K562 (cell line): ENCODE measurements around the gene KCND3. TPM values are rescaled to one million over a fixed set of nuclear protein-coding genes. Genes with fewer than 3 reads are reported as not detected.

Experiments
- ATAC-seq: fragments of 200-7000 bp; cut with Tn5 transposase; 3 replicates; pipeline ENCODE4 v1.9.1; 2020; ENCODE audit warnings: moderate library complexity
- BruUV-seq: library from RNA; stranded (reverse); fragments of 400-500 nt; replicated peaks from 2 replicates; lab custom pipeline; 2021; lab: Mats Ljungman, UMichigan
- CTCF ChIA-PET: fragments of 300-600 bp; formaldehyde crosslinking; extraction: SDS; loops from one replicate; lab custom pipeline; 2021; ENCODE audit warnings: low intra/inter-chr PET ratio; lab: Yijun Ruan, JAX
- POLR2A ChIA-PET: fragments of 300-600, 350-650 bp; sonication (Branson Sonifier 250); formaldehyde crosslinking; extraction: SDS; loops from one replicate; lab custom pipeline; 2021; ENCODE audit warnings: antibody characterized with exemption, inconsistent platforms; lab: Yijun Ruan, JAX
- DNase-seq, 4 experiments: peaks; one replicate each; pipeline versions ENCODE4 v3.0.0 to v3.0.0-alpha.2; 2011 to 2018; ENCODE audit warnings: low spot score in 3 of 4, mixed read lengths in 3 of 4; ENCODE audit errors: extremely low read depth in 1 of 4
- FAIRE-seq: peaks from 2 replicates; lab custom pipeline; 2011; peaks lifted over from hg19 to GRCh38; lab: Jason Lieb, UNC
- H2AFZ ChIP-seq: 2 replicates; pipeline ENCODE4 v1.6.0; 2011; ENCODE audit warnings: low read depth, low read length, control low read depth, inconsistent platforms
- H3K27ac ChIP-seq: fragments of 200-600 bp; 3 replicates; pipeline ENCODE4 v1.8.0; 2011; ENCODE audit warnings: low read depth, mild to moderate bottlenecking, control low read depth, inconsistent platforms, low read length, moderate library complexity, mixed read lengths; ENCODE audit errors: extremely low read depth
- H3K27me3 ChIP-seq, 2 experiments: fragments of 300-600 bp in 1 of 2; 2 replicates in 1 of 2; 3 replicates in 1 of 2; pipeline versions ENCODE4 v1.6.0 to v1.8.0; 2011; ENCODE audit warnings: inconsistent platforms in 2 of 2, low read length in 2 of 2, mild to moderate bottlenecking in 1 of 2, mixed read lengths in 1 of 2, moderate library complexity in 1 of 2; ENCODE audit not compliant: control insufficient read depth in 2 of 2, insufficient read depth in 2 of 2
- H3K36me3 ChIP-seq: fragments of 300-600 bp; 3 replicates; pipeline ENCODE4 v1.8.0; 2011; ENCODE audit warnings: mild to moderate bottlenecking, low read length, inconsistent platforms; ENCODE audit not compliant: control insufficient read depth, insufficient read depth
- H3K4me1 ChIP-seq, 2 experiments: fragments of 200-600 bp in 1 of 2; replicated peaks in 1 of 2; 2 replicates in 1 of 2; 3 replicates in 1 of 2; pipeline versions ENCODE4 v1.5.1 to v1.8.0; 2011; ENCODE audit warnings: inconsistent platforms in 2 of 2, low read length in 2 of 2, mild to moderate bottlenecking in 1 of 2, mixed read lengths in 1 of 2, moderate library complexity in 1 of 2; ENCODE audit not compliant: control insufficient read depth in 2 of 2, insufficient read depth in 2 of 2
- H3K4me2 ChIP-seq: 2 replicates; pipeline ENCODE4 v1.6.1; 2011; ENCODE audit warnings: low read length, control low read depth, inconsistent platforms, mixed read lengths; ENCODE audit not compliant: insufficient read depth
- H3K4me3 ChIP-seq: fragments of 200-600 bp; sonication (generic), shearing (Covaris generic); 2 replicates; pipeline ENCODE4 v1.5.1; 2016; ENCODE audit warnings: control low read depth, inconsistent platforms
- H3K79me2 ChIP-seq: fragments of 200-600 bp; 3 replicates; pipeline ENCODE4 v1.8.0; 2011; ENCODE audit warnings: low read length, inconsistent platforms; ENCODE audit not compliant: control insufficient read depth, insufficient read depth
- H3K9ac ChIP-seq, 2 experiments: 2 replicates each; pipeline versions ENCODE4 v1.6.0 to v1.6.1; 2011; ENCODE audit warnings: low read depth in 2 of 2, low read length in 2 of 2, control low read depth in 1 of 2, inconsistent platforms in 1 of 2, mild to moderate bottlenecking in 1 of 2, mixed read lengths in 1 of 2; ENCODE audit not compliant: insufficient read depth in 1 of 2
- H3K9me1 ChIP-seq: one replicate; pipeline ENCODE4 v1.6.0; 2011; ENCODE audit warnings: inconsistent platforms, mild to moderate bottlenecking, low read length, moderate library complexity; ENCODE audit not compliant: control insufficient read depth, insufficient read depth
- H3K9me3 ChIP-seq: replicated peaks from 2 replicates; pipeline ENCODE4 v1.5.1; 2011; ENCODE audit warnings: low read depth, low read length, inconsistent platforms; ENCODE audit not compliant: control insufficient read depth, insufficient read depth
- H4K20me1 ChIP-seq: replicated peaks from 2 replicates; pipeline ENCODE4 v1.6.1; 2011; ENCODE audit warnings: low read length, inconsistent platforms, mixed read lengths; ENCODE audit not compliant: control insufficient read depth, insufficient read depth
- CUX1 ChIP-seq: fragments of 200-800 bp; sonication (Bioruptor generic); IDR thresholded peaks from 2 replicates; pipeline ENCODE4 v1.6.1; 2016; ENCODE audit warnings: missing genetic modification characterization, missing compliant biosample characterization
- JUND ChIP-seq, 2 experiments: IDR thresholded peaks; 2 replicates in 1 of 2; 3 replicates in 1 of 2; pipeline ENCODE4 v1.6.1; 2011; ENCODE audit warnings: borderline replicate concordance in 2 of 2, low read depth in 2 of 2, low read length in 2 of 2, improper control_type of control experiment in 1 of 2, missing biosample characterization in 1 of 2, missing genetic modification characterization in 1 of 2, missing genetic modification reagents in 1 of 2
- ZBTB11 ChIP-seq, 3 experiments: fragments of 200-800 bp in 1 of 3; fragments of 250-450 bp in 1 of 3; fragments of 450-650 bp in 1 of 3; sonication (Bioruptor Pico) in 1 of 3; sonication (Bioruptor generic) in 1 of 3; formaldehyde crosslinking in 1 of 3; IDR thresholded peaks; 2 replicates each; pipeline versions ENCODE4 v1.6.1 to v1.8.0; 2016 to 2022; ENCODE audit warnings: mild to moderate bottlenecking in 2 of 3, missing genetic modification characterization in 2 of 3, missing compliant biosample characterization in 1 of 3, moderate library complexity in 1 of 3
- WGBS: fragments of 100-300 bp; shearing (Covaris generic); methylation state at CpG from one replicate; pipeline ENCODE4 v1.1.6; 2016; ENCODE audit warnings: low coverage, mixed read lengths; ENCODE audit not compliant: insufficient coverage; ENCODE audit errors: missing lambda C conversion rate; 5-methylcytosine and 5-hydroxymethylcytosine counted together
- in situ Hi-C: fragments of 300-500 bp; cut with MboI; formaldehyde crosslinking; loops from 4 replicates; pipeline ENCODE4 v1.15.0; 2018; ENCODE audit warnings: inconsistent platforms, mixed read lengths
- intact Hi-C: fragments of 100-400 bp; cut with micrococcal nuclease; formaldehyde crosslinking; loops from 2 replicates; pipeline ENCODE4 v1.14.2; 2022
- polyA plus RNA-seq, 8 experiments: library from polyadenylated mRNA; depleted of rRNA in 4 of 8; stranded (reverse) in 5 of 8; unstranded in 3 of 8; fragments of >200 nt; fragmentation: Nextera tagmentation in 2 of 8; fragmentation: Illumina TruSeq in 1 of 8; extraction: Ambion mirVana in 2 of 8; extraction: Trizol in 1 of 8; gene quantifications; 2 replicates each; pipeline versions ENCODE4 v1.2.1 to v1.2.3, GENCODE V29; 2011 to 2014; ENCODE audit warnings: inconsistent platforms in 1 of 8, missing spikeins in 1 of 8
- total RNA-seq, 7 experiments: library from RNA; depleted of rRNA in 6 of 7; stranded (reverse); fragments of >200 nt in 6 of 7; fragmentation: Illumina TruSeq in 2 of 7; extraction: Trizol in 2 of 7; gene quantifications; 2 replicates each; pipeline versions ENCODE4 v1.2.1 to v1.2.3, GENCODE V29; 2011 to 2021; ENCODE audit warnings: low replicate concordance in 1 of 7

Gene KCND3
- total and polyA plus RNA-seq, 9 of the 15 experiments (the other 6 are each of a cell fraction or from before 2014, with no cell fraction given) = not detected

GRCh38 chr1:111826278-111826677 is 163.2 kb downstream of the KCND3 start:
- Histone ChIP-seq H3K9me3 (no peaks in the 10 kb centered on the region), H3K27ac (no peak overlapping the region), H3K4me2 (no peak overlapping the region), H3K79me2 (no peaks in the 10 kb centered on the region), H3K27me3 (peaks cover 2 to 12% of the 10 kb centered on the region in 2 experiments; a peak in 2 of 5 replicates), H3K4me1 (no peaks in the 10 kb centered on the region), H3K4me3 (no peak overlapping the region), H3K9ac (no peak overlapping the region), H3K9me1 (no peaks in the 10 kb centered on the region), H3K36me3 (no peaks in the 10 kb centered on the region), H4K20me1 (no peaks in the 10 kb centered on the region), H2AFZ (no peak overlapping the region)
- in situ Hi-C loops = no loop called here
- TF ChIP-seq CUX1 (CRISPR knock-in tag) (no peak), ZBTB11 (CRISPR knock-in tag; IDR thresholded peaks at IDR 0.05) (peak in 1 of 3 experiments; percentile 56; a peak in 1 of 6 replicates), JUND (IDR thresholded peaks at IDR 0.05; ENCODE audit: borderline replicate concordance, low read depth, low read length) (no peak), JUND (tag; IDR thresholded peaks at IDR 0.05; ENCODE audit: borderline replicate concordance, low read depth, low read length) (no peak)
- CTCF ChIA-PET = no interaction called here
- DNase-seq (no peak), ATAC-seq (no peak), FAIRE-seq (no peak)
- intact Hi-C loops = no loop called here
- no TSS peak for BruUV-seq
- POLR2A ChIA-PET = no interaction called here
- 0% methylated on average over 4 of the region's 4 CpGs for WGBS
